PFSK-1 (cell line): ENCODE measurements around the gene PYROXD2.

Source experiments
- POLR2AphosphoS5 ChIP-seq: IDR thresholded peaks from 2 replicates; pipeline ENCODE4 v1.6.1; 2012; ENCODE audit warnings: low read depth, mild to moderate bottlenecking, control low read depth, low read length, moderate library complexity
- TAF1 ChIP-seq: IDR thresholded peaks from 2 replicates; pipeline ENCODE4 v1.6.1; 2012; ENCODE audit warnings: low read length, control low read depth, borderline replicate concordance; ENCODE audit not compliant: insufficient read depth

DNA sequence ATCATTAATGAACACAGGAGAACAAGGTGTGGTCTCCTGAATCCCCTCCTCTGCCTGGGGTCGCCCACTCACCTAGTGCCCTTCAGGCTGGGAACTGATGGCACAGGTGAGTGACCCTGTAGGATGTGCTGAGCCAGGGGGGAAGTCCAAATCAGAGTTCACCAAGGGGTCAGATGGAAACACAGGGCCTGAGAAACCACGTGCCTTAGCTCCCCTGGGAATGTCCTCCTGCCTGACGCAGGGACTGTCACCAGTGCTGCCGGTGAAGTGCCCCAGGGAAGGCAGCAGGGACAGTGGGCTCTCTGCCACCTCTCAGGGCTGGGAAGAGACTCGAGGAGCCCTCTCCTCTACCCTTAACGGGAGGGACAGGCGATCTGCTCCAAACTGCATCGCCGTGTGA is 5.8 kb upstream of the PYROXD2 start:
- TF ChIP-seq POLR2AphosphoS5 (no peak), TAF1 (no peak)
